Fibroblast of skin of right quadriceps (primary cell): ENCODE results near the gene RP9.

Source experiments
- DNase-seq: peaks from one replicate; pipeline ENCODE4 v3.0.0-alpha.2; 2013

Gene RP9, protein sequence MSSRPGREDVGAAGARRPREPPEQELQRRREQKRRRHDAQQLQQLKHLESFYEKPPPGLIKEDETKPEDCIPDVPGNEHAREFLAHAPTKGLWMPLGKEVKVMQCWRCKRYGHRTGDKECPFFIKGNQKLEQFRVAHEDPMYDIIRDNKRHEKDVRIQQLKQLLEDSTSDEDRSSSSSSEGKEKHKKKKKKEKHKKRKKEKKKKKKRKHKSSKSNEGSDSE

DNA sequence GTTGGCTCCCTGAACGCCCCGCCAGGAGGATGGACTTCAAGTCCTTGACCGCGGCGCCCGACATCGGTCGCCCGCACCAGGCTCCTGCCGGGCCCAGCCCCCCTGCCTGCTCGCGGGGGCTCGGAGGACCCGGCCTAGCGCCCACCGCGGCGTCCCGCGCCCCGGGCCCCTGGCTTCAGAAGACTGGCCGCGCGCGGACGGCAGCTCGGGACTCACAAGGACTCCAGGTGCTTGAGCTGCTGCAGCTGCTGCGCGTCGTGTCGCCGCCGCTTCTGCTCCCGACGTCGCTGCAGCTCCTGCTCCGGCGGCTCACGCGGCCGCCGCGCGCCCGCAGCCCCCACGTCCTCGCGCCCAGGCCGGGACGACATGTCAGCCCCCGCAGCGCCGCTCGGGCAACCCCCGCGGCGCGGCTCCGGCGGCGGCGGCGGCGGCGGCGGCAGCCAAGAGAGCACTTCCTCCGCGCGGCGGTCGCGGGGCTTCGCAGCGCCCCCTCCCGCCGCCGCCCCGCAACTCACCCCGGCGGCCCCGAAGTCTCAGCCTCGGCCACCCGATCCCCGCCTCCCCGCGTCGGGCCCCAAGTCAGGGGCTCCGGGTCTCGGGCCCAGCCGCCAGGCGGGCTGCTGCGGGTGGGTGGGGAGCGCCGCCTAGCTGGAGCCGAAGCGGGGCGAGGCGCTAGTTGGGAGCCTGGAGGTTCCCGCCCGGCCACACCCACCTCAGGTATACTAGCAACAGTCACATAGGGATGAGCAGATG, at the start of gene RP9:
RP9 (minus strand) TSS at position 400 of the 753 bp plus-strand sequence; CDS start at position 368, 32 bp downstream.
- DNase-seq = peak; percentile 71

DNA sequence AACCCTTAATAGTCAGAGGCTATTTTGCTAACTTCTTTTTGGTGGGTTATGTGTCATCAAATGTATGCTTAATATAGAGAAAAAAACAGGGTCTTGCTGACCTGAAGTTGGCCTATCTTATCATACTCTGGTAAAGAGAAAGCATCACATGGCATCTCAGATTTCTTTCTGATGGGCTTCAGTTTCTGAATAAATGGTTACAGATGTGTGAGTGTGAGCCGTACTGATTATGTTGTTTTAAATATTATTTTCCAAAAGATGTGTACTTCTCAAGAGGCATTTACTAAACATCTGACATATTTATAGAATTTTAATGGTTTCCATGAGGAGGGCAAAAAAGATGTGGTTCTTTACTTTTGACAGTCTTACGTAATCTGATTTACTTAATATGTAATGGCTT, 48.6 kb upstream of the RP9 start:
- DNase-seq = peak; percentile 42

DNA sequence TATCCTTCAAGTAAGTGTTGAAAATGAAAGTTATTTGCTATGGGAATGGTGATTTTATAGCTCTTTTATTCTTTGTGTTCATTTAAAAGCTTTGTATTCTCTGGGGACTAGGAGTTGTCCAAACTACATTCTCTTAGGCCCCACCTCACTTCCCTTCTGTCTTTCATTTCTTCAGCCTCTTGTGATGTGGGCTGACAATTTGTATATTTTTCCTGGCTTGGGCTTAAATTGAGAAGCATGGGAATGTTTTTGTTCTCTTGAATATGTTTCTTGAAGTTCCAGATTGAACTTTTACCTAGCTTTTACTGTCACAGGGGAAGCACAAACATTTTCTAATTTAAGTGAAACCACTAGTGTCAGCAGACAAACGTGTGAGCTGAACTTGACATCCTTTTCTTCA, 48.1 kb upstream of the RP9 start:
- DNase-seq = peak; percentile 44

DNA sequence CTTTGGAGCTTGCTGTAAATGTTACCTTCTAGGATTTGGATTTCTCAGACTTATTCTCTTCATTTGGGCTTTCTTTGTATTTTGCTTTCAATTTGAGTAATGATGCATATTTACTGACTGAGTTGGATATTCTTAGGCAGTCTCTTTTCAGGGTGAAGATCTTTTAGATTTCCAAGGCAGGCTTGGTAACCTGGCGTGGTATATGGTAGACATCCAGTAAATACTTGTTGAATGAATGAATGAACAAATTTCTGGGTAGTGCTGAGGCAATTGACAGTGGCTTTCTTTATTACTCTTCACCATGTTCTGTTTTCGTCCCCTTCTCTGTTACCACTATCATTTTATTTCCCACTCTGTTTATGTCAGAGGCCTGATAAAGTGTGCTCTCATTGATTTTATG, 47.2 kb upstream of the RP9 start:
- no peak for DNase-seq

DNA sequence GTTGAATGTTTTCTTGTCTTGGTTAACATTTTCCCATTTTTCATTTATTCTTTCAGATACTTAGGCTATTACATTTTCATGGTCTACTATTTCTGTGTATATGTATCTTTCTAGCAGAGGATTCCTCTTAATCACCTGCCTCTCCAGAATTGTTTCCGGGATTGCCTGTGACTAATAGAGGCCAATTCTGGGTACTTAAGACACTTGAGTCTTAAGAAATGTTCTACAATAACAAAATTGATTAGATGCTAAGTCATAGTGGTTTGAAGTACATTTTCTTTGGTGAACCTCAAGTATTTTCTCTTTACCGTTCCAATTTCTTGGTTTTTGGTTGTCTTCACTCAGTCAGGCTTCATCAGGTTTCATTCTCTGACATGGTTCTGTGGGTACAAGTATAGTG, 46.6 kb upstream of the RP9 start:
- peak; percentile 47 for DNase-seq

DNA sequence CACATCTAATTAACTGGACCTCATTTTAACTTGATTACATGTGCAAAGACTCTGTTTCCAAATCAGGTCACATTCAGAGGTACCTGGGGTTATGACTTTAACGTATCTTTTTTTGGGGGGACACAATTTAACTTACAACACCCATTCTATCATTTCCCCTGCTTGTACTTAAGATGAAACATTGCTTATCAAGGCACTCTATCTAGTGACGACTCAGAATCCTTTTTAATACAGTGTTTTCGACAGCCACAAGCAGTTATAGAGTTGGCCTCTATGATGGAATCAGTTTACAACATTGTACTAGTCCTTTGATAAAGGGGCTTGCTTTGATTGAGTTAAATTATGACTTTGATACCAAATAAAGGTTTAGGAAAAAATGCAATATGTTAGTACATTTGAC, 42.9 kb upstream of the RP9 start:
- no peak for DNase-seq

DNA sequence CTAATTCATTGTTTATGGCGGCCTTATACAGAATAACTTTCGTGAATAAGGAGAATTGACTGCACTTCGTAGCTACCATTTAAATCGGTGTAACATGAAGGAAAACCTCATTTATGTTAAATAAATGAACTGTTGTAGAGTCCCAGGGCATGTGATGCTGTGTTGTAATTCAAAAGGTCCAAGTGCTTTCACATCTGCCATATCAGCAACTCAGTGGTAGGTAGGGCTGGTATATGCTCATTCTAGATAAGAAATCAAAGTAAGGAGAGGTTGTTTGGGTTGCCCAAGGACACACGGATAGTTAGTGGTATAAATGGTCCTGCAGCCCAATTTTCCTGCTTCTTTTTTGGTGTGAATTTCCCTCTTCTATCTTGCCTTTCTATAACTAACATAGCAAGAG, 36.0 kb upstream of the RP9 start:
- DNase-seq = no peak

DNA sequence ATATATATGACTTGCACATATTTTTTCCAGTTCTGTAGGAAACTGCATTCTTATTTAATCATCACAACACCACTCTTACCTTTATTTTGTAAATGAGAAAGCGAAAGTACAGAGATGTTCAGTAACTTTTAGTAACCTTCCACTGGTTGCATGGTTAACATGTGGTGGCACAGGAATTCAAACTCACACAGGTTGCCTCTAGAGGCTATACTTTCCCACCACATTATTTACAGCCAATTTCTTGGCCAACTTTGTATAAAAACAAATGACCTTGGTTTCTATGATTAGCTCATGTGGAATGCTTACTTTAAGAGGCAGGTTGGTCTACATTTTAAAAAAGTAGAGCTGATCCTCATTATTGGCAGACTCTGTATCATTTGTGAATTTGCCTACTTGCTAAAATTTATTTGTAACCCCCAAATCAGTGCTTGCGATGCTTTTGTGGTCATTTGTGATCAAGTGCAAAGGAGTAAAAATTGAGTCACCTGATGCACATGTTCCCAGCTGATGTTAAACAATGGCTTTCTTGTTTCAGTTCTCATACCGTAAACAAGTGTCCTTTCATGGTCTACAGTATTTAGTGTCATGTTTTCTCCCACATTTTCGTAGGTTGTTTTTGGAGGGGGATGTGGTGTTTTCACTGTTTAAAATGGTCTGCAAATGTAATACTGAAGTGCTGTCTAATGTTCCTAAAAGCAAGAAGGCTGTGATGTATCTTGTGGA, 35.0 kb upstream of the RP9 start:
- no peak for DNase-seq

DNA sequence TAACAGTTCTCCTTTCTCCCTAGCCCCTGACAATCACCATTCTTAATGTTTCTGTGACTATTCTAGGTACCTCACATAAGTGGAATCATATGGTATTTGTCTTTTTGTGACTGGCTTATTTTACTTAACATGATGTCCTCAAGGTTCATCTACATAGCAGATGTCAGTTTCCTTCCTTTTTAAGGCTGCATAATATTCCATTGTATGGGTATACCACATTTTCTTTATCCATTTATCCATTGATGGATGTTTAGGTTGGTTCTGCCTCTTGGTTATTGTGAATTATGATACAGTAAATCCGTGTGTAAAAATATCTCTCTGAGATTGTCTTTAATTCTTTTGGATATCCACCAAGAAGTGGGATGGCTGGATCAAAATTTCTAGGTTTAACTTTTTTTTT, 33.4 kb upstream of the RP9 start:
- no peak for DNase-seq

DNA sequence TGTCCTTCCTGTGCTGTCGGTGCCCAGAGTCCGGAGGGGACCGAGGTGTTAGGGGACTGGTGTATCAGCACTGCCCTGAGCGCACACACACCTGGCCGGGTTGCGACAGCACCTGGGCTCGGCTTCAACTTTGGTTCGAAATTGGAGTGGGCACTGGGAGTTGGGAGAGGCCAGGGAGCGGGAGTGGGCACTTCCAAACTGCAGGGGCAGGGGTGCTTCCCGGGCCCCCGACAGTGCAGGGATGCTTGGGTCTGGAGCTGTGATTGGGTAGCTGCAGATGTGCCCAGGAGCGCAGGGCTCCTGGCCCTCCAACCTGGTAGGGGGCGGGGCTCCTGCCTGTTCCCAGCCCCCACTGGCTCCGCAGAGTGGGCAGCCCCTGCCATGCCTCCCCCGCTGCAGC, 27.9 kb upstream of the RP9 start:
- no peak for DNase-seq

DNA sequence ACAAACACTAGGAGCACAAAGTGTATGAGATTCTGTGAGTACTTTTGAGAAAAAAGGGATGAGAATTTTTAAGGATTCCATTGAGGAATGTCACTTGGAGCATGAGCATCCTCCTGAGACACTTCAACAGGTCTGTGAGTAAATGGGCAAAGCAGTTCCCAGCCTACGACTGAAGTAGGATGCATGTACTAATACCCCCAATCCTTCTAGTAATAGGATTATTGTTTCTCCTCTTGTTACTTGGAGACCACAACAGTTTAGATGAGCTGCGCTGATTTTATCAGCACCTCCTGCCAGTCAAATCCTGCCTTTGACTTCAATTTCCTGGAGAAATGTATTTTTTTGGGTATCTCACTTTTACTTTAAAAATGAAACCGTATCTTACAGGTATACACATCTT, 21.0 kb upstream of the RP9 start:
- DNase-seq = no peak

DNA sequence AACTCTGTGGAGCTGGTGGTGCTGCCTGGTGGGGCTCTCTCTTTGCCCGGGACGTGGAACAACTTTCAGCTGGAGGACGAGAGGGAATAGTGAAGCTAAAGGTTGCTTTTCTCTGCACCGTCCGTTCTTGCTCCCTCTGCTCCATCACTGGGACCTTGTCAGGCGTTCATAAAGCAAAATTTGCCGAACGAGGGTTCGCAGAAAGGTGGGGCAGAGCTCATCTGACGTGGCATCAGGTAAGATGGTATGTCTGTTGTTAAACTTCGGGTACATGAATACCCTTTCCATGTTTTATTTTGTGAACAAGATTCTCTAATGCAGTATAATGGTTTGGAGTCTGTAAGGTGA, 20.6 kb upstream of the RP9 start:
- DNase-seq = no peak

DNA sequence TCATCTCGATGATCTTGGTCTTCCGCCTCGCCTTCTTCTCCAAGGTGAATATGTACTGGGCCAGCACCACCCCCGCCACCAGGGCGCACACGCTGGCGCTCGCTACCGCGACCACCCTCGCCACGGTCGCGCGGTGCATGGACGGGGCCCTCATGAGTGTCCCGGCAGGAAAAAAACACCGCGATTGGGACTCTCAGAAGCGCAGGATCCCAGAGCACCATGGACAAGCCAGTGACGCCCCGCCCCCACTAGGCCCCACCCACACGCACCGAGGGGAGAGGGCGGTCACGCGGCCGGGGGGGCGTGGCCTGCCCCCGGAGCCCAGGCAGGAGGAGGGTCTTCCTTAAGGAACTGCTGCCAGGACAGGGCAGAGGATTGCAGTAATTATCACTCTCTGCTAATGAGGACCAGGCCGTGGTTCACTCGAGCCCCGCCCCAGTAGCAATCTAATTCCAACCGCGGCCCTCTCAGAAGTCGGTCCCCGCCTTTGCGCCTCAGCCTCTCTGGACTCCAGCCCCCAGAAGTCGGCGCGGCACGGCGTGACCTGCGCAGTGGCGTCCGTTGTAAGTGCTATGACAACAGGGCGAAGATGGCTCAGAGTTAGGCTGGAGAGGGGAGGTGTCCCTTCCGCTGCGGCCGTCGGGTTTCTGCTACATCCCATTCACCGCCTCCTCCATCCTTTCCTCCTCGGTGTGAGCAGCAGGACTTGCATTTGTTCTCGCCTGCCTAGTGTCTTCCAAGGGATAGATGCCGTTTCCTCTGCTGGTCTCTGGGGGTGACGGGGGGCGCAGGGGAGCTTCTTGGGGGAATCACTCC, 20.0 kb upstream of the RP9 start, which contains the start of gene BBS9:
BBS9 (plus strand) TSS at position 575 of the 816 bp plus-strand sequence. CDS start 16,689 bp downstream, outside the sequence.
- peak; percentile 94 for DNase-seq

DNA sequence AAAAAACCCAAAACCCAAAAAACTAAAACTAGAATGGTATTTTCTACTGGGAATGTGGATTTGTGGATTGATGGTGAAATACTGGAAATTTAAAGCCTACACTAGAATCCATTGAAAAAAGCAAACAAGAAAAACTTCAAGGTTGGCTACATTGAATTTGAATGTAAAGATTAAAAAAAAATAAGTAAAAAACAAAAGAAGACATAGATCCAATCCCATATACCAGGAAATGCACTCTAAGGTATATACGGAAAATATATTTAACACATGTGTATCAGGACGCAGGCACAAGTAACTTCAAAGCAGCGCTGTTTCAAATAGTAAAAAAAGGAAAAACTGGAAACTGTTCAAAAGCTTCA, 19.4 kb upstream of the RP9 start:
- no peak for DNase-seq

DNA sequence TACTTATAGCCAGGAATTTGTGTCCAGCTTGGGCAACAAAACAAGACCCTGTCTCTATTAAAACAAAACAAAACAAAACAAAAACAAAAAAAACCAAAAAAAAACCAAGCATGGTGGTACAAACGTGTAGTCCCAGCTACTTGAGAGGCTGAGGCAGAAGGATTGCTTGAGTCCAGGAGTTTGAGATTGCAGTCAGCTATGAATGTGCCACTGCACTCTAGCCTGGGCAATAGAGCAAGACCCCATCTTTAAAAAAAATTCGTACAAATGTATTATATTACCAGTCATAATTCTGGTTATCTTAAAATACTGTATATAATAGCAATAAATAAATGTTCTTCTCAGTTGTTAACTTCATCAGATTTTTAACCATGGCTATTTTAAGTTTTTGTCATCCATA, 17.9 kb upstream of the RP9 start:
- DNase-seq = no peak

DNA sequence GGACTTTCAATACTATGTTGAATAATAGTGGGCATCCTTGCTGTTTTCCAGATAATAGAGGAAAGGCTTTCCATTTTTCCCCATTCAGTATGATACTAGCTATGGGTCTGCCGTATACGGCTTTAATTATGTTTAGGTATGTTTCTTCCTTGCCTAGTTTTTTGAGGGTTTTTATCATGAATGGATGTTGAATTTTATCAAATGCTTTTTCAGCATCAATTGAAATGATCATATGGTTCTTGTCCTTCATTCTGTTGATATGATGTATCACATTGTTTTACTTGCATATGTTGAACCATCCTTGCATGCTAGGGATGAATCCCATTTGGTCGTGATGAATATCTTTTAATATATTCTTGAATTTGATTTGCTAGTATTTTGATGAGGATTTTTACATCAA, 9.2 kb upstream of the RP9 start:
- no peak for DNase-seq

DNA sequence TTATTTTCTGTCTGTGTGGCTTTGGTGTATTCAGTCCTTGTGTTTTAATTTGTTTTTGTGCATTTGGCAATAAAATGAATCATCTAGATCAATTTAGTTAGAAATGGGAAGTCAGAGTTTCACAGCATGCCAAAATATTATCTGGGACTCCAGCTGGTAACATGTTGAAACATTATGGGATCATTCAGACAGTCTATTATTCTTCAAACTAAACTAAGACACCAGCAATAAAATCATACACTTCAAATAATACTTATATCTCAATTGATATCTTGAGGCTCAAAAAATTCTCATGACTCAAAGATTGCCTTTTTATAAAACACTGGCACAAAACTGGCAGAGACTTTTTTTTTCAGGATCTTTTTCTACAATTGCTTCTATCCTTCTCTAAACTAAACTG, 5.8 kb upstream of the RP9 start:
- DNase-seq = no peak

DNA sequence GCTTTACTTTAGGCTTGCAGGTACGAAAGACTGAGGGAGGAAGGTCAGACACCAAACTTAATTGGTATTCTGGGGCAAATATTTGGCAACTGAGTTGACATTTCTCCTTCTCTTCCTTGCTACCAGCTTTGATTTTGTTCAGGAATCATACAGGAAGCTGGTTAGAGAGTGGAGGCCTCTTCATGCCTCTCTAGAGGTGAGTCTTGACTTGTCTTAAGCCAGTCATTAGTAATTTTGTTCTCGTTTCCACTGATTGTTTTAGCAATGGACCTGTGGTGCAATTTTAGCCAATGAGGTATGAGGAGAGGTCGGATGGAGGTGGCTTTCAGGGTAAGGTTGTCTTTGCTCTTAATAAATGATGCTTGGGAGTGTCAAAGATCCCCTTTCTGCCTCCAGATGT, 2.4 kb upstream of the RP9 start:
- no peak for DNase-seq

DNA sequence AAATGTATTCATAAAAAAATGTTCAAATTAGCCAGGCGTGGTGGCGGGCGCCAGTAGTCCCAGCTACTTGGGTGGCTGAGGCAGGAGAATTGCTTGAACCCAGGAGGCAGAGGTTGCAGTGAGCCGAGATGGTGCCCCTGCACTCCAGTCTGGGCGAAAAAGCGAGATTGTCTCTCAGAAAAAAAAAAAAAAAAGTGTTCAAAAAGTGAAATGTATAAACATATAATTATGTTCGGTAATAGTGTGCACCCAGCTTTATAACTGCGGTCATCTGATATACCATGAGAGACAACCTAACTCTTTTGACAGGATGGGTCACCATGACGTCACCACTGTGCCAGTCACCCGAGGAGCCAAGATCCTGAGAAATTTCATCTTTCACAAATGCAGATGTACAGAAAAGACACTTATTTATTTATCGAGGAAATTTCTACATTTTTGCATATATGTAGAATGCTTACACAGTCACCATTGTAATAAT, 594 bp upstream of the RP9 start:
- peak; percentile 6 for DNase-seq

DNA sequence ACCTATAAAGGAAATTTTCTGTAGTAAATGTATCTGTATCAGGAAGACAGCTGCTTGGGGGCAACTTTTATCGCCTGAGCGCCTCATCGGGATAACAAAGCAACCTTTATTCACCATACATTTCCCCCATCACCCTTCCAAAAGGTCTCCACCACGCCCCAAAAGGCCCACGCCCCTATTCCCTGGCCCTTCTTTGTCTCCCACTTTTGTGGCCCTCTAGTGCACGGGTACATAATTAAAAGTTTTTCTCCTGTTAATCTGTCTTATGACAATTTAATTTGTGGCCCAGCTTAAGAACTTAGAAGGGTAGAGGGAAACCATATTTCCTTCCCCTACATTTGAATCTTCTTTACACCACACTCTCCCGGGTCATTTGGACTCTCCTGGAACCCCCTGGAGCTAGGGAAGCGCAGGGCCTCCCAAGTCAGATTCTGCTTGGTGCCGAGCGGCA, 625 bp downstream of the RP9 start:
- peak; percentile 14 for DNase-seq

DNA sequence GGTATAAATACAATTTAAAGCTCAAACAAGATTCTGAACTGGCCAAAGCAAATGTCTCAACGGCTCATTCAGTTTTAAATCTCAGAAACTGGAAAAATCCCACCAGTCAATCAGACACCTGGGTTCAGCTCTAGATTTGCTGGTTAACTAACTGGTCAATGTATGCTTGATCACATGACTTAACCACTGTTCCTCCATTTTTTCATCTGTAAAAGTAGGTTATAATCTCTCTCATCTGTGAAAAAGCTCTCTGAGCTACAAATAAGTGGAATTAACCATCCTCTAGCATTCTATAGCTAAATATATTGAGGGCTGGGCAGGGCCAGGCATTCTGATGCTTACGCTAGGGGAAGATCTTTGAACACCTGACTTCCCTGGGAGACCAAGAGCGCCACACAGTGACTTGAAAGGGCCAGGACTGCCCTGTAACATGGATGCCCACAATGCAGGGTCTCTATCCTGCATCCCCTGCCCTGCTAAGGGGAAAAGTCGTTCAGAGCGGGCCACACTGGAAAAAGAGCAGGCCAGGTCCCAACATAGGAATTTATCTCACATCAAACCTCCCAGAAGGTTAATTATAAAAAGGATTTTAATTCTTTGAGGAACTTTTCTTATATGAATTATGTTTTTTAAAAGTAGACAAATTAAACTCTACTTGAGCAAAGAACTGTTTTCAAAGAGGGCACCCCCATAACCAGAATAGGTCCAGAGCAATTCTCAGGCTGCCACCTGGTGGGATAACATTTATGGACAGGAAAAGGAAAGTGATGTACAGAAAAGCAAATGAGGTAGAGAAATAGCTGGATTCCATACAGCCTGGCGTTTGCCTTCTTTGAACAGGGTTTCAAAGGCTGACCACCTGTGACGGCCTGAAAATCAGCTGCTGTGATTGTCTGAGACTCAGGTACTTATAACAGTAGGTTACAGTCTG, 1.8 kb downstream of the RP9 start:
- peak; percentile 65 for DNase-seq

DNA sequence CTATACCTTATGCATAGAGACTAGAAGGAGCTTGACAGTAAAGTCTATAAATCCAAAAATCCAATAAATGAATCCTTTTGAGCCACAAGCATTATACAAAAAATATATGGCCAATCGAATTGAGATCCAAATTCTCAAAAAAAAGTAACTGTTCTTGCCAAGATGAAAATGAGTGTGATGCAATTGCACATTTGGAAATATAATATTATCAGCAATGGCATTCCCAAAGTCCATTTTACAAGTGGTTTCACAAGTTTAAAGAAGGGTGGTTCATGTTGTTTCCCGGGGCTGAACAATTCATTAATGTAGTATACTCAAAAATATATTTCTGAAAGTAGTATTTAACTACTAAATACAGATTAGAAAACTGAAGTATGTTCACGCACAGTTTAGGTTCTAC, 7.3 kb downstream of the RP9 start:
- no peak for DNase-seq
